ENCODE measurements around the gene CD248.

DNA sequence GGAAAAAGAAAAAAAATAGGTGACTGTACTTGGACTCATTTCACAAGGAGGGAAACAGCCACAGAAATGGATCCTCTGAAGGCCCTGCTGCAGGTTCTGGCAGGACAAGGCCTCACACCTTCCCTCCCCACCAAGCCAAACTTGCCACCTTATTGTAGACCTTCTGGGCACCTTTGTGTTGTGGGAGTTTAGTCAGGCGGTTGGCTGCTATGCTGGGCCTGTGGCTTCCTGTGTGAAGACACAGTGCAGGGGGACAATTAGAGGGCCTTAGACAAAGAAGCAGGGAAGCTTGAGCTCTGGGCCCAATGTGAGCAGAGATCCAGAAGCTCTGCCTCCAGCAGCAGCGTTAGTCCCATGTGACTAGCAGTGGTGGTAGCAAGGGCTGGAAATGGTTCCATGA, 44.2 kb downstream of the CD248 start:
- TF ChIP-seq, protein P1, sequence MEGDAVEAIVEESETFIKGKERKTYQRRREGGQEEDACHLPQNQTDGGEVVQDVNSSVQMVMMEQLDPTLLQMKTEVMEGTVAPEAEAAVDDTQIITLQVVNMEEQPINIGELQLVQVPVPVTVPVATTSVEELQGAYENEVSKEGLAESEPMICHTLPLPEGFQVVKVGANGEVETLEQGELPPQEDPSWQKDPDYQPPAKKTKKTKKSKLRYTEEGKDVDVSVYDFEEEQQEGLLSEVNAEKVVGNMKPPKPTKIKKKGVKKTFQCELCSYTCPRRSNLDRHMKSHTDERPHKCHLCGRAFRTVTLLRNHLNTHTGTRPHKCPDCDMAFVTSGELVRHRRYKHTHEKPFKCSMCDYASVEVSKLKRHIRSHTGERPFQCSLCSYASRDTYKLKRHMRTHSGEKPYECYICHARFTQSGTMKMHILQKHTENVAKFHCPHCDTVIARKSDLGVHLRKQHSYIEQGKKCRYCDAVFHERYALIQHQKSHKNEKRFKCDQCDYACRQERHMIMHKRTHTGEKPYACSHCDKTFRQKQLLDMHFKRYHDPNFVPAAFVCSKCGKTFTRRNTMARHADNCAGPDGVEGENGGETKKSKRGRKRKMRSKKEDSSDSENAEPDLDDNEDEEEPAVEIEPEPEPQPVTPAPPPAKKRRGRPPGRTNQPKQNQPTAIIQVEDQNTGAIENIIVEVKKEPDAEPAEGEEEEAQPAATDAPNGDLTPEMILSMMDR (IDR thresholded peaks at IDR 0.05), result no peak
- TF ChIP-seq ZFX (IDR thresholded peaks at IDR 0.05; ENCODE audit: borderline replicate concordance), result no peak
